GM10248 (cell line): Measurements from ENCODE around the gene FASTKD3.
A peak's percentile ranks its signal among the peaks of the same experiment; 100 is the strongest.
"Not testable (repeated sequence)": the region's sequence is repeated elsewhere in the genome, so short reads cannot be mapped to it uniquely, and the experiment has no call there.

Experiments used
- CTCF ChIA-PET: fragments of 300-600 bp; sonication (Branson Sonifier 250); formaldehyde crosslinking; extraction: SDS; loops from one replicate; lab custom pipeline; 2021; ENCODE audit warnings: antibody characterized with exemption; lab: Yijun Ruan, JAX
- POLR2A ChIA-PET: fragments of 350-650 bp; sonication (Branson Sonifier 250); formaldehyde crosslinking; extraction: SDS; loops from one replicate; lab custom pipeline; 2020; ENCODE audit warnings: antibody characterized with exemption; lab: Yijun Ruan, JAX
- DNase-seq: peaks from one replicate; pipeline ENCODE4 v3.0.0; 2012; ENCODE audit errors: extremely low spot score
- TF ChIP-seq, protein P1 (sequence below): IDR thresholded peaks from 2 replicates; pipeline ENCODE4 v1.5.1; 2012; ENCODE audit warnings: mild to moderate bottlenecking, low read depth; ENCODE audit errors: extremely low read depth, missing control alignments, control extremely low read depth

The FASTKD3 gene, protein sequence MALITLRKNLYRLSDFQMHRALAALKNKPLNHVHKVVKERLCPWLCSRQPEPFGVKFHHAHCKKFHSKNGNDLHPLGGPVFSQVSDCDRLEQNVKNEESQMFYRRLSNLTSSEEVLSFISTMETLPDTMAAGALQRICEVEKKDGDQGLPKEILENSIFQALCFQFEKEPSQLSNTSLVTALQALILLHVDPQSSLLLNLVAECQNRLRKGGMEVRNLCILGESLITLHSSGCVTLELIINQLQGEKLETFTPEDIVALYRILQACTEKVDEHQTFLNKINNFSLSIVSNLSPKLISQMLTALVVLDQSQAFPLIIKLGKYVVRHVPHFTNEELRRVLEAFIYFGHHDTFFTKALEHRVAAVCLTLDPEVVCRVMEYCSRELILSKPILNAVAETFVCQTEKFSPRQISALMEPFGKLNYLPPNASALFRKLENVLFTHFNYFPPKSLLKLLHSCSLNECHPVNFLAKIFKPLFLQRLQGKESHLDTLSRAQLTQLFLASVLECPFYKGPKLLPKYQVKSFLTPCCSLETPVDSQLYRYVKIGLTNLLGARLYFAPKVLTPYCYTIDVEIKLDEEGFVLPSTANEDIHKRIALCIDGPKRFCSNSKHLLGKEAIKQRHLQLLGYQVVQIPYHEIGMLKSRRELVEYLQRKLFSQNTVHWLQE

DNA sequence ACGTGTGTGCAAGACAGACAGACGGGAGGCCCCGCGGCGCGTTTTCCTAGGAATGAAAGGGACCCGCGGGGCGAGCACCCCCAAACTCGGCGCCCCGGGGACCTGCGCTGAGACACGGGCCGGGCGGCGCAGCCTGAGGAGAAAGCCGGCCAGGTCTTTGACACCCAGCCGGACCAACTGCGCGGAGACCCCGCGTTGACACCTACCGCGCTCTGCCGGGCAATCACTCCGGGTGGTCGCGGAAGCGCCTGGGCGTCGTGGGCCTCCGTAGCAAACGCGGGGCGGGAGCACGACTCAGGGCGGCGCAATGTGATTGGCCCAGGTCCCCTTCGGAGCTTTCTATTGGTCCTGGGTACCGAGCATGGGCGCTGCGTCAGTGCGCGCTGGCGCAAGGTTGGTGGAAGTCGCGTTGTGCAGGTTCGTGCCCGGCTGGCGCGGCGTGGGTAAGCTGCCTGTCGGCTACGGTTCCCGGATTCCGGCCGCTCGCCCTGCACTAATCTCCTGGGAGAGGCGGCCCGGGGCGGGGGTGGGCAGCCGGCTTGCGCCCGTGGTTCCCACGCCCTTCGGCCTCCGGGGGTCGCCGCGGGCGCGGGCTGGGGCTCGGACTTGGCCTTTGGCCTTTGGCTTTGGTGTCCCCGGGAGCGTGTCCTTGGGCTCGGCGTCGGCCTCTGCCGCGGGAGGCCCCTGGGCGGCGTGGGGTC, at the start of gene FASTKD3, which contains the start of gene MTRR:
Gene FASTKD3, minus strand, starts transcription at position 259 of the 701 bp plus-strand sequence. CDS start 948 bp downstream, outside the sequence.
Gene MTRR, plus strand, starts transcription at position 376 of the 701 bp plus-strand sequence. CDS start 1,647 bp downstream, outside the sequence.
- CTCF ChIA-PET, result interaction anchor here (1.1 to 3.6 kb wide), 7 partner anchors 9 to 1338 kb away, joined by 3 to 13 read pairs (median 4); no protein-coding TSS in a partner anchor
- TF ChIP-seq, protein P1, sequence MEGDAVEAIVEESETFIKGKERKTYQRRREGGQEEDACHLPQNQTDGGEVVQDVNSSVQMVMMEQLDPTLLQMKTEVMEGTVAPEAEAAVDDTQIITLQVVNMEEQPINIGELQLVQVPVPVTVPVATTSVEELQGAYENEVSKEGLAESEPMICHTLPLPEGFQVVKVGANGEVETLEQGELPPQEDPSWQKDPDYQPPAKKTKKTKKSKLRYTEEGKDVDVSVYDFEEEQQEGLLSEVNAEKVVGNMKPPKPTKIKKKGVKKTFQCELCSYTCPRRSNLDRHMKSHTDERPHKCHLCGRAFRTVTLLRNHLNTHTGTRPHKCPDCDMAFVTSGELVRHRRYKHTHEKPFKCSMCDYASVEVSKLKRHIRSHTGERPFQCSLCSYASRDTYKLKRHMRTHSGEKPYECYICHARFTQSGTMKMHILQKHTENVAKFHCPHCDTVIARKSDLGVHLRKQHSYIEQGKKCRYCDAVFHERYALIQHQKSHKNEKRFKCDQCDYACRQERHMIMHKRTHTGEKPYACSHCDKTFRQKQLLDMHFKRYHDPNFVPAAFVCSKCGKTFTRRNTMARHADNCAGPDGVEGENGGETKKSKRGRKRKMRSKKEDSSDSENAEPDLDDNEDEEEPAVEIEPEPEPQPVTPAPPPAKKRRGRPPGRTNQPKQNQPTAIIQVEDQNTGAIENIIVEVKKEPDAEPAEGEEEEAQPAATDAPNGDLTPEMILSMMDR, result no peak
- peak; percentile 94 for DNase-seq
- POLR2A ChIA-PET, result interaction anchor here (0.6 to 1.0 kb wide), 2 partner anchors 9 to 10 kb away, joined by 3 to 4 read pairs; no protein-coding TSS in a partner anchor

DNA sequence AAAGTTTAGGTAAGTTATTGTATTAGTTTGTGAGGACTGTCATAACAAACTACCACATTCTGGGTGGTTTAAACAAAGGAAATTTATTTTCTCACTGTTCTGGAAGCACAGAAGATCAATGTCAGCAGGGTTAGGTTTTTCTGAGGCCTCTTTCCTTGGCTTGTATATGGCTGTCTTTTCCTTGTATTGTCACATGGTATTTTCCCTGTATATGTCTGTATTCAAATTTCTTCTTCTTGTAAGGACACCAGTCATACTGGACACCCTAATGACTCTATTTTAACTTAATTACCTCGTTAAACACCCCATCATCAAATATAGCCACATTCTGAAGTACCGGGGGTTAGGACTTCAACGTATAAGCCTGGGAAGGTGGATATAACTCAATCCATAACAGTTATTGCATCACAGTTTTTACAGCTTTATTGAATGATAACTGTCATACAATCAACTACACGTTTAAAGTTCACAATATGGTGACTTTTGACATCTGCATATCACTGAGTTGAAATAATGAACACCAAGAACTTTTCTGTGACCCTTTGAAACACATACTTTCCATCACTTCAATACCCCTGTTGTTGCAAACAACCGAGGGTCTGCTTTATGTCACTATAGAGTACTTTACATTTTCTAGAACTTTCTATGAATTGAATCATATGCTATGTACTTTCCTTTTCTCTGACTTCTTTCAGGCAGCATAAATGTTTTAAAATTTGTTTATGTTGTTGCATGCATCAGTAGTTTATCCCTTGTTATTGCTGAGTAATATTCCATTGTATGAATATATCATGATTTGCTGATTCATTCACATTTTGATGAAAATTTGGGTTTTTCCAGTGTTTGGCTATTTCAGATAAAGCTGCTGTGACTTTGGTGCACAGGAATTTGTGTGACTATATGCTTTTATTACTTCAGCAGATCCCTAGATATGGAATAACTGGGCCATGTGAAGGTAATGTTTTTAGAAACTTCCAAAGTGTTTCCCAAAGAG, 48.6 kb upstream of the FASTKD3 start:
- no peak for DNase-seq
- CTCF ChIA-PET, result interaction anchor here (0.9 to 1.3 kb wide), 3 partner anchors 11 to 13 kb away, joined by 3 to 4 read pairs (median 4); no protein-coding TSS in a partner anchor
- POLR2A ChIA-PET, result no interaction called here
- TF ChIP-seq, protein P1, result no peak

GRCh38 chr5:7916171-7916804, 47.5 kb upstream of the FASTKD3 start:
- TF ChIP-seq, protein P1, result no peak
- no peak for DNase-seq
- ChIA-PET POLR2A (no interaction called here), CTCF (interaction anchor here (0.6 to 2.5 kb wide), 7 partner anchors 10 to 58 kb away, joined by 3 to 11 read pairs (median 4); no protein-coding TSS in a partner anchor)

- POLR2A ChIA-PET, DNase-seq: not testable (repeated sequence)
- CTCF ChIA-PET, result interaction anchor here (1.1 to 2.8 kb wide), 3 partner anchors 14 to 25 kb away, joined by 4 to 12 read pairs (median 10); no protein-coding TSS in a partner anchor
Measured at GRCh38 chr5:7911429-7911771, 42.6 kb upstream of the FASTKD3 start.

- POLR2A ChIA-PET, result no interaction called here
Measured at GRCh38 chr5:7910738-7911428, 42.1 kb upstream of the FASTKD3 start.

More at GRCh38 chr5:7910738-7911428, 42.1 kb upstream of the FASTKD3 start:
- CTCF ChIA-PET, result interaction anchor here (0.9 to 2.8 kb wide), 4 partner anchors 14 to 24 kb away, joined by 3 to 12 read pairs (median 7); no protein-coding TSS in a partner anchor
- no peak for DNase-seq
- TF ChIP-seq, protein P1, result no peak
